GM21717 (cell line): Measurements from ENCODE around the gene LMBRD2.
"Not testable (repeated sequence)": the region's sequence is repeated elsewhere in the genome, so short reads cannot be mapped to it uniquely, and the experiment has no call there.

Experiments used
- ATAC-seq: cut with Tn5 transposase; IDR thresholded peaks from one replicate; pipeline ENCODE4 v1.9.1; 2021; ENCODE audit warnings: mild to moderate bottlenecking, moderate library complexity; ENCODE audit not compliant: unreplicated experiment

The LMBRD2 gene

GRCh38 chr5:36151434-36152323 lies at the start of gene LMBRD2, which contains the start of gene SKP2:
Gene LMBRD2, minus strand, starts transcription at chr5:36151887. Its CDS starts 8,538 bp downstream, at chr5:36143349.
Gene SKP2, plus strand, starts transcription at chr5:36152111. Its CDS starts 152 bp downstream, at chr5:36152263.
- peak; percentile 98 for ATAC-seq

DNA sequence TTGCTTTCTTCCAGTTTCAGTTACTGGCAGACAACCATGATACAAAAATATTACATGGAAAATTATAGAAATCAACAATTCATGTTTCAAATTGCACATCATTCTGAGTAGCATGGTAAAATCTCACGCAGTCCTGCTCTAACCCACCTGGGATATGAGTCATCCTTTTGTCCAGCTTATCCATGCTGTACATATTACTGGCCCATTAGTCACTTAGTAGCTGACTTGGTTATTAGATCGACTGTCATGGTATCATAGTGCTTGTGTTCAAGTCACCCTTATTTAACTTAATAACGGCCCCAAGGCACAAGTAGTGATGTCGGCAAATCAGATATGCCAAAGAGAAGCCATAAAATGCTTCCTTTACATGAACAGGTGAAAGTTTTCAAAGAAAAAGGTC lies 48.8 kb upstream of the LMBRD2 start:
- ATAC-seq: no peak

DNA sequence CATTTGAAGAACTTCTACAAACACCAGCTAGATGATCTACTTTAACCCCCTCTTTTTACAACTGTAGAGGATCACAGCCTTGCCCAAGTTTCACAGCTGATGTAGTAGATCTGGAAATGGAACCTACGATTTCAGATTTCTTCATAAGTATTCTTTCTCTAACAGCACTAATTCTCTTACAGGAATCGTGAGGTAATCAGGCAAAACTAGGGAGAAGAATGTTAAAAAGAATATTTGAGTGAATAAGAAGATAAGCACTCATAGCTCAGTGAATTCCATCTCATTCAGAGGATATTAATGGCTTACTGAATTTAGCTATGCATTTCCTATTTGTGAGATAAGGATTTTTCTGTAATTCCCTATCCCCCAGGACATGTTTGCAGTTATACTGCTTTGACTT lies 47.9 kb upstream of the LMBRD2 start:
- no peak for ATAC-seq

DNA sequence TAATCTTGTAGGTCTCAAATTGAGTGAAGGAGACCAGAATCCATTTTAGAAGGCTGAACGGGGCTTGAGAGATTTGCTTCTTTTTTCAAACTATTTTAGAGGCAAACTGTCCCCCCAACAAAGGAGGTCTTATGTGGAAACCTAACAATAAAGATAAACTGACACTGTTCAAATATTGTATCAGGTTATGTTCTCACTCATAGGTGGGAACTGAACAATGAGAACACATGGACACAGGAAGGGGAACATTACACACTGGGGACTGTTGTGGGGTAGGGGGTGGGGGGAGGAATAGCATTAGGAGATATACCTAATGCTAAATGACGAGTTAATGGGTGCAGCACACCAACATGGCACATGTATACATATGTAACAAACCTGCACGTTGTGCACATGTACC lies 47.1 kb upstream of the LMBRD2 start:
- not testable (repeated sequence) for ATAC-seq

- no peak for ATAC-seq
These were observed 46.6 kb upstream of the LMBRD2 start for GRCh38 chr5:36198281-36198680.

- ATAC-seq: no peak
These were observed 42.1 kb upstream of the LMBRD2 start for GRCh38 chr5:36193746-36194145.

GRCh38 chr5:36184408-36184807 lies 32.7 kb upstream of the LMBRD2 start:
- ATAC-seq: not testable (repeated sequence)

GRCh38 chr5:36181774-36182173 lies 30.1 kb upstream of the LMBRD2 start:
- no peak for ATAC-seq

DNA sequence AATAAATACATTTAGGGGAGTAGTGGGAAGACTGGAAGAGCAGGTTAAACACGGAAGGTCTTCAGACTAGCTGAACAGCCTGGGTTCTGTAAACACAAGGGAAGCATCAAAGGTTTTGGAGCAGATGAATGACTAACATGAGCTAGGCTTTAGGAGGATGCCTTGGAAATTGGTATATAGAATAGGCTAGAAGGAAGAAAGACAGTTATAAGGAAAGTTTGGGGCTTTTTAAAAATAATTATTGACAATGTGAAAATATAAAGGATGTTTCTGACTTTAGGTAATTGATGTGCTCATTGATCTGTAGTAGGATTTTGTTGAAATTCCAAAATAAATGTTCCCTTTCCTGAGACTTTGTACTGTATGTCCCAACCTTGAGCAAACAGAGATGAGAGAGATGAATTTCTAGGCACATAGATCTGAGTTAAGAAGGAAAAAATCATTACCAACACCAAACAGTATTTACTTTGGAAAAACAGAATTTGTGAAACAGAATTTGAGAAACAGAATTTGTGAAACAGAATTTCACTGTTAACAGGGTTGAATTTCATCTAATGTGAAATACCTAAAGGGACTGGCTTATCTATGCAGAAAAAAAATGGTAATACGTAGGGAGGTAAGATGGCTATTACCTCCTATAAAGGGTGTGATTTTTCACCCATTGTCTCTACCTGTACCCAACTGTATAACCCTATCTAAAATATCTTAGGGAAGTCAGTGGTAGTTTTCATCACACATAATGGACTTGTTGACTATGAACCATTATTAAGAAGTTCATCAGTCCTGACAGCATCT lies 29.1 kb upstream of the LMBRD2 start:
- no peak for ATAC-seq

DNA sequence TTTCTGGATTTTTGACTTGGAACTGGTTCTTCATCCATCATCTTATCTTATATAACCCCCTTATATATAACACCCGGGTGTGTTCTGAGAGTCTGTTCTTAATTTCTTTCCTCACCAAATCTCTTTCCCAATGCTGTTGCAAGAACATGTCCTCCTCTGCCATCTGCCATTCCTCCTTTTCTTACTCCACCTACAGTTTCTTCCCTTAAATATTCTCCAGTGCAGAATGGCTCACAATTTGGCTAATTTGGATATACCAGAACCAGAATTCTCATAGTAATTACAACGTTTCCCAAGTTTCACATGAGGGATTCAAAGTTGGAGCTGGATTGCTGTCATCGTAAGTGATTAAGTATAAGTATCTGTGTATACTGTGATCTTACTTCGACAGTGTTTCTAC lies 28.3 kb upstream of the LMBRD2 start:
- no peak for ATAC-seq

DNA sequence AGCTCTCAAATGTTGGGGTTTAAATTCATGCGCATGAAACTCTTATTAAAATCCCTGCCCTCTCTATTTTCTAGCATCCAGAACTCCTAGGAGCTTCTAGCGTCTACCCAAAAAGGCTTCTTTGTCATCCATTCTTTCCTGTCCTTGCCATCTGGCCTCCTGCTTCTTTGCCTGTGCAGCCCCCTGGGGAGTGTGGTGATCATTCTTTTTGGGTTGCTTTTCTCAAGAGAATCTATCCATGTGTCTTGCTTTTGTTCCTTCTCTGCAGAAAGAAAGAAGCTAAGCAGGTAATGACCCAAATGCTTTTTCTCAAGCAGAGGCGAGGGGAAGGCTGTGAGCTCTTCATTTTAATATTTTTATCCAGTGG lies 26.8 kb upstream of the LMBRD2 start:
- no peak for ATAC-seq

- no peak for ATAC-seq
These were observed 26.2 kb upstream of the LMBRD2 start for GRCh38 chr5:36177715-36178523.

DNA sequence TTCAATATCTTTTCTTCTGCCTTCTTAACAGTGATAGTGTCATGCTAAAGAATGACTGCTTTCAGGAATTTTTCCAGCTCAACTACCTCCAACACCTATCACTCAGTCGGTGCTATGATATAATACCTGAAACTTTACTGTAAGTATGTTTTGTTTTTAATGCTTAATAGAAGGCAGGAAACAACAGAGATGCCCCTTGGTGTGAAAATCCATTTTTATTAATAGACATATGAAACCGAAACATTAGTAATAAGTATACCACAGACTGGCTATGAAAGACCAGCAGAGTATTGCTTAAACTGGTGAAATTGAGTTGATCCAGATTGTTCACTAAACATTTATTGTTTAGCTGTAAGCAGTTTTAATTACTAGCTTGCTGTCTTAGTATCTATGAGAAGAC lies 25.5 kb upstream of the LMBRD2 start:
- peak; percentile 97 for ATAC-seq

GRCh38 chr5:36175043-36175442 lies 23.4 kb upstream of the LMBRD2 start:
- no peak for ATAC-seq

DNA sequence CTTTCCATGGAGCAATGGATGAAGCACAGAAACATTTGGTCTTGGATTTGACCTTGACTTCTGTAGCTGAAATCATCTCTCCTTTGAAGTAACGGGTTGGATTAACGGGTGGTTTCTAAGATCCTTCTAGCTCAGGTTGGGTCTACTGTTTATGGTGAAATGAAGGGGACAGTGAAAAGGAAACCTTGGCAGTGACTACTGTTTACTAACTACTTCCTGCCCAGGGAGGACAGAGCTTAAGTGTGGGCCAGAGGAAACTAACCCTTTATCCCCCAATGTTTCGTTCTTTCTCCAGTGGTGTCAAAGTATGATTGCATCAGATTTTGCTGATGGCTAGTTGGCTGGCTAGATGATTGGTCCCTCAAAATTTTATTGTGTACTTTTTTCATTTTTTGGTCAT lies 22.4 kb upstream of the LMBRD2 start:
- ATAC-seq: no peak

GRCh38 chr5:36173426-36173825 lies 21.7 kb upstream of the LMBRD2 start:
- ATAC-seq: no peak

DNA sequence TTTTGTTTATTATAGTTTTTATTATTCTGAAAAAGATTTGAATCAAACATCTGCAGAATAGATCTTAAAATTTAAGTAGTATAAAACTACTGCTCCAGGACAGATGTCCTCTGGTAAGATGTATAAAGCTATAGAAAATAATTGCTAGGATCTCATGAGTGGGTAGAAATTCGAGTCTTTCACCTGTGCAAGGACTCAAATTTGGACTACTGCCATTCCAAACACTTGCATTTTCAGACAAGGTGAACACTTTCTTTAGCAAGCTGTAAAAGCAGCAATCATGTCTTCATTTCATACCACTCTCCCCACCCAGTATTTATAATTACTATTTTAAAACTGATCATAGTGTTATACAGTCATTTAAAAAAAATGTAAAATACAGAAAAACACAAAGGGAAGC lies 20.9 kb upstream of the LMBRD2 start:
- ATAC-seq: no peak

DNA sequence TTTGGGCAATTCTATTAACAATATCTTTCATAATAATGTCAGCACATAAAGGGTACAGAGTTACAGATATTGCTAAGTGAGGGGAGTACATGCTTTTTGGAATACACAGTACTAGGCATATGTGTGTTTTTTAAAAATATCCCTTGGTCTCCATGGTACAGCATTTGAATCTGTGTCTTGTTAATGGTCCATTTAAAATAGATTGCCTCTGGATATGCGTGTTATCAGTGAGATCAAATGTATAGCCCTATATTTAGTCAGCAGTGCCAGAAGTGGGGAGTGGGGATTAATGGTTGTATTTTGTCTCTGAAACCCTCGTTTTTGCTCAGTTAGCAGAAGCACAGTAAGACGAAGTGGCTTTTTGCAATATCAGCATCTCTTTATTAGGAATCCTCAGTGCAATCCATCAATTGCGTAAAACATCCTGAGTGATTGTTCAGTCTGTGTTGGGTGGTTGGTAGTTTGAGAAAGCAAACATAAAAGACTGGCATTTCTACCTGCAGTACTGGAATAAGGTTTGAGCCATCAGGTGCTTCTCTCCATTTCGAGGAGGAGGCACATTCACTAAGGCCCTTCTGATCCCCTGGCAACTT lies 19.2 kb upstream of the LMBRD2 start:
- ATAC-seq: no peak

- ATAC-seq: no peak
These were observed 17.1 kb upstream of the LMBRD2 start for GRCh38 chr5:36168737-36169136.

- ATAC-seq: no peak
These were observed 12.8 kb upstream of the LMBRD2 start for GRCh38 chr5:36164461-36164860.
